Stomach (tissue), 4 donors: ENCODE data around the gene NCK1.

Experiments used
- CTCF ChIP-seq, 7 experiments: fragments of 450-650 bp in 4 of 7; fragments of 200-600 bp in 3 of 7; sonication (generic) in 3 of 7; IDR thresholded peaks; one replicate each; pipeline ENCODE4 v1.5.1; 2016 to 2019; ENCODE audit warnings: antibody characterized with exemption in 7 of 7, control low read depth in 2 of 7, mild to moderate bottlenecking in 1 of 7
- POLR2A ChIP-seq, 4 donors: fragments of 450-650 bp; IDR thresholded peaks; one replicate each; pipeline ENCODE4 v1.6.1; 2016; ENCODE audit warnings: antibody characterized with exemption in 4 of 4, control low read depth in 2 of 4, mild to moderate bottlenecking in 1 of 4, moderate library complexity in 1 of 4

- TF ChIP-seq CTCF (IDR thresholded peaks at IDR 0.05) (no peak), POLR2A (IDR thresholded peaks at IDR 0.05) (no peak)
Measured at GRCh38 chr3:136883967-136884720, 22.1 kb downstream of the NCK1 start.
